H1 (cell line): ENCODE measurements around the gene THBS1. TPM values are rescaled to one million over a fixed set of nuclear protein-coding genes. Genes with fewer than 3 reads are reported as not detected.

Experiments
- EP300 ChIP-seq, 2 experiments: IDR thresholded peaks; 1 replicate in 1 of 2; 2 replicates in 1 of 2; pipeline ENCODE4 v1.6.1; 2011 to 2012; ENCODE audit warnings: low read depth in 2 of 2, low read length in 2 of 2, mild to moderate bottlenecking in 2 of 2, borderline replicate concordance in 1 of 2, inconsistent platforms in 1 of 2, moderate library complexity in 1 of 2
- GTF2F1 ChIP-seq: IDR thresholded peaks from 2 replicates; pipeline ENCODE4 v1.6.1; 2012; ENCODE audit warnings: low read depth, low read length, improper control_type of control experiment, borderline replicate concordance
- KDM4A ChIP-seq: IDR thresholded peaks from one replicate; pipeline ENCODE4 v1.7.1; 2012; ENCODE audit warnings: low read depth, mild to moderate bottlenecking, moderate library complexity, low read length, inconsistent platforms; ENCODE audit not compliant: severe bottlenecking
- MAFK ChIP-seq: IDR thresholded peaks from 2 replicates; pipeline ENCODE4 v1.6.1; 2012; ENCODE audit warnings: low read depth, mild to moderate bottlenecking, improper control_type of control experiment, low read length
- POU5F1 ChIP-seq: IDR thresholded peaks from 2 replicates; pipeline ENCODE4 v1.6.1; 2011; ENCODE audit warnings: low read depth, mild to moderate bottlenecking, low read length, moderate library complexity
- SIN3A ChIP-seq, 2 experiments: IDR thresholded peaks in 1 of 2; conservative IDR thresholded peaks in 1 of 2; 2 replicates each; pipeline ENCODE4 v1.6.1; 2011 to 2012; ENCODE audit warnings: low read length in 2 of 2, improper control_type of control experiment in 1 of 2, low read depth in 1 of 2, mild to moderate bottlenecking in 1 of 2
- TAF1 ChIP-seq: IDR thresholded peaks from 2 replicates; pipeline ENCODE4 v1.6.1; 2011; ENCODE audit warnings: mild to moderate bottlenecking, low read depth, low read length
- TBP ChIP-seq: IDR thresholded peaks from 2 replicates; pipeline ENCODE4 v1.6.1; 2011; ENCODE audit warnings: low read depth, low read length, improper control_type of control experiment
- TEAD4 ChIP-seq: IDR thresholded peaks from 2 replicates; pipeline ENCODE4 v1.6.1; 2012; ENCODE audit warnings: low read depth, low read length, inconsistent platforms, mixed read lengths
- polyA plus RNA-seq, 7 experiments: library from polyadenylated mRNA; depleted of rRNA in 3 of 7; stranded (reverse) in 5 of 7; unstranded in 2 of 7; fragments of >200 nt in 5 of 7; fragments of 200-250 nt in 2 of 7; gene quantifications; 1 replicate in 5 of 7; 2 replicates in 1 of 7; 4 replicates in 1 of 7; pipeline versions ENCODE4 v1.2.1 to v1.2.3, GENCODE V29; 2011 to 2013; ENCODE audit warnings: missing spikeins in 2 of 7, mixed read lengths in 2 of 7
- total RNA-seq: library from RNA; stranded (reverse); fragmentation: NEBNext Ultra II Directional; extraction: Animal tissue kit (Norgen Biotek cat#: 25700); gene quantifications from 2 replicates; pipeline ENCODE4 v1.2.1, GENCODE V29; 2021
- TF ChIP-seq, protein P1 (sequence below): fragments of 300-600 bp; sonication (generic); IDR thresholded peaks from 2 replicates; pipeline ENCODE4 v1.7.1; 2012; ENCODE audit warnings: low read length, moderate library complexity, mild to moderate bottlenecking, inconsistent platforms; ENCODE audit not compliant: insufficient replicate concordance

Gene THBS1
- total and polyA plus RNA-seq, 2 of the 8 experiments (the other 6 are each of a cell fraction or from before 2014, with no cell fraction given), result 10.3 to 63.3 TPM

DNA sequence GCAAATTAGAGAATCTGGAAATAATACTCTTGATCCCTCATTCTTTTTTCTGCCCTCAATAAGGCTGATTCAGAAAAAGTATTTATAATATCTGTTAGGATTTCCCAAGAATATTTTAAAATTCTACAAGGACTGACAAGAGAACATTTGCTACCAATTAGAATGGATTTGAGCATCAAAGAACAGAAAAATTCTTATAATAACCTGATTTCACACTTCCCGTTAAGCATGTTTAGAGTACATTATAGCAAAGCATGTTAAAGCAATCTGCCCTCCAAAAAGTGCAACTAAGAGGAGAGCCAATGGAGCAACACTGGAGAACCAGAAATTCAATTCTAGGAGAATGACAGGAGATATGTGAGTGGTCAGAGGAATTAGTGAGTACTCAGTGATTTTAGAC, 57.2 kb downstream of the THBS1 start (continued):
- TF ChIP-seq, protein P1, sequence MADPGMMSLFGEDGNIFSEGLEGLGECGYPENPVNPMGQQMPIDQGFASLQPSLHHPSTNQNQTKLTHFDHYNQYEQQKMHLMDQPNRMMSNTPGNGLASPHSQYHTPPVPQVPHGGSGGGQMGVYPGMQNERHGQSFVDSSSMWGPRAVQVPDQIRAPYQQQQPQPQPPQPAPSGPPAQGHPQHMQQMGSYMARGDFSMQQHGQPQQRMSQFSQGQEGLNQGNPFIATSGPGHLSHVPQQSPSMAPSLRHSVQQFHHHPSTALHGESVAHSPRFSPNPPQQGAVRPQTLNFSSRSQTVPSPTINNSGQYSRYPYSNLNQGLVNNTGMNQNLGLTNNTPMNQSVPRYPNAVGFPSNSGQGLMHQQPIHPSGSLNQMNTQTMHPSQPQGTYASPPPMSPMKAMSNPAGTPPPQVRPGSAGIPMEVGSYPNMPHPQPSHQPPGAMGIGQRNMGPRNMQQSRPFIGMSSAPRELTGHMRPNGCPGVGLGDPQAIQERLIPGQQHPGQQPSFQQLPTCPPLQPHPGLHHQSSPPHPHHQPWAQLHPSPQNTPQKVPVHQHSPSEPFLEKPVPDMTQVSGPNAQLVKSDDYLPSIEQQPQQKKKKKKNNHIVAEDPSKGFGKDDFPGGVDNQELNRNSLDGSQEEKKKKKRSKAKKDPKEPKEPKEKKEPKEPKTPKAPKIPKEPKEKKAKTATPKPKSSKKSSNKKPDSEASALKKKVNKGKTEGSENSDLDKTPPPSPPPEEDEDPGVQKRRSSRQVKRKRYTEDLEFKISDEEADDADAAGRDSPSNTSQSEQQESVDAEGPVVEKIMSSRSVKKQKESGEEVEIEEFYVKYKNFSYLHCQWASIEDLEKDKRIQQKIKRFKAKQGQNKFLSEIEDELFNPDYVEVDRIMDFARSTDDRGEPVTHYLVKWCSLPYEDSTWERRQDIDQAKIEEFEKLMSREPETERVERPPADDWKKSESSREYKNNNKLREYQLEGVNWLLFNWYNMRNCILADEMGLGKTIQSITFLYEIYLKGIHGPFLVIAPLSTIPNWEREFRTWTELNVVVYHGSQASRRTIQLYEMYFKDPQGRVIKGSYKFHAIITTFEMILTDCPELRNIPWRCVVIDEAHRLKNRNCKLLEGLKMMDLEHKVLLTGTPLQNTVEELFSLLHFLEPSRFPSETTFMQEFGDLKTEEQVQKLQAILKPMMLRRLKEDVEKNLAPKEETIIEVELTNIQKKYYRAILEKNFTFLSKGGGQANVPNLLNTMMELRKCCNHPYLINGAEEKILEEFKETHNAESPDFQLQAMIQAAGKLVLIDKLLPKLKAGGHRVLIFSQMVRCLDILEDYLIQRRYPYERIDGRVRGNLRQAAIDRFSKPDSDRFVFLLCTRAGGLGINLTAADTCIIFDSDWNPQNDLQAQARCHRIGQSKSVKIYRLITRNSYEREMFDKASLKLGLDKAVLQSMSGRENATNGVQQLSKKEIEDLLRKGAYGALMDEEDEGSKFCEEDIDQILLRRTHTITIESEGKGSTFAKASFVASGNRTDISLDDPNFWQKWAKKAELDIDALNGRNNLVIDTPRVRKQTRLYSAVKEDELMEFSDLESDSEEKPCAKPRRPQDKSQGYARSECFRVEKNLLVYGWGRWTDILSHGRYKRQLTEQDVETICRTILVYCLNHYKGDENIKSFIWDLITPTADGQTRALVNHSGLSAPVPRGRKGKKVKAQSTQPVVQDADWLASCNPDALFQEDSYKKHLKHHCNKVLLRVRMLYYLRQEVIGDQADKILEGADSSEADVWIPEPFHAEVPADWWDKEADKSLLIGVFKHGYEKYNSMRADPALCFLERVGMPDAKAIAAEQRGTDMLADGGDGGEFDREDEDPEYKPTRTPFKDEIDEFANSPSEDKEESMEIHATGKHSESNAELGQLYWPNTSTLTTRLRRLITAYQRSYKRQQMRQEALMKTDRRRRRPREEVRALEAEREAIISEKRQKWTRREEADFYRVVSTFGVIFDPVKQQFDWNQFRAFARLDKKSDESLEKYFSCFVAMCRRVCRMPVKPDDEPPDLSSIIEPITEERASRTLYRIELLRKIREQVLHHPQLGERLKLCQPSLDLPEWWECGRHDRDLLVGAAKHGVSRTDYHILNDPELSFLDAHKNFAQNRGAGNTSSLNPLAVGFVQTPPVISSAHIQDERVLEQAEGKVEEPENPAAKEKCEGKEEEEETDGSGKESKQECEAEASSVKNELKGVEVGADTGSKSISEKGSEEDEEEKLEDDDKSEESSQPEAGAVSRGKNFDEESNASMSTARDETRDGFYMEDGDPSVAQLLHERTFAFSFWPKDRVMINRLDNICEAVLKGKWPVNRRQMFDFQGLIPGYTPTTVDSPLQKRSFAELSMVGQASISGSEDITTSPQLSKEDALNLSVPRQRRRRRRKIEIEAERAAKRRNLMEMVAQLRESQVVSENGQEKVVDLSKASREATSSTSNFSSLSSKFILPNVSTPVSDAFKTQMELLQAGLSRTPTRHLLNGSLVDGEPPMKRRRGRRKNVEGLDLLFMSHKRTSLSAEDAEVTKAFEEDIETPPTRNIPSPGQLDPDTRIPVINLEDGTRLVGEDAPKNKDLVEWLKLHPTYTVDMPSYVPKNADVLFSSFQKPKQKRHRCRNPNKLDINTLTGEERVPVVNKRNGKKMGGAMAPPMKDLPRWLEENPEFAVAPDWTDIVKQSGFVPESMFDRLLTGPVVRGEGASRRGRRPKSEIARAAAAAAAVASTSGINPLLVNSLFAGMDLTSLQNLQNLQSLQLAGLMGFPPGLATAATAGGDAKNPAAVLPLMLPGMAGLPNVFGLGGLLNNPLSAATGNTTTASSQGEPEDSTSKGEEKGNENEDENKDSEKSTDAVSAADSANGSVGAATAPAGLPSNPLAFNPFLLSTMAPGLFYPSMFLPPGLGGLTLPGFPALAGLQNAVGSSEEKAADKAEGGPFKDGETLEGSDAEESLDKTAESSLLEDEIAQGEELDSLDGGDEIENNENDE, result no peak
- TF ChIP-seq TBP, result no peak
- no peak for TF ChIP-seq EP300 (IDR thresholded peaks at IDR 0.05; ENCODE audit: borderline replicate concordance in 1 of 2, low read depth in 2 of 2, low read length in 2 of 2)
- TF ChIP-seq POU5F1, result no peak
- TF ChIP-seq KDM4A, result no peak
- TF ChIP-seq GTF2F1, result no peak
- TF ChIP-seq TAF1, result no peak
- no peak for TF ChIP-seq TEAD4
- no peak for TF ChIP-seq MAFK
- TF ChIP-seq SIN3A (conservative IDR thresholded peaks at IDR 0.05 in 1 of 2, IDR thresholded peaks at IDR 0.05 in 1 of 2; ENCODE audit: low read depth in 1 of 2, low read length in 2 of 2), result no peak
